C4-2B (cell line): ENCODE results near the gene H19.

Experiments used
- H3K27ac ChIP-seq: fragments of 450-650 bp; 2 replicates; pipeline ENCODE4 v1.5.1; 2017
- CTCF ChIP-seq: fragments of 450-650 bp; conservative IDR thresholded peaks from 2 replicates; pipeline ENCODE4 v1.5.1; 2017; ENCODE audit warnings: mild to moderate bottlenecking
- ZFX ChIP-seq: fragments of 450-650 bp; IDR thresholded peaks from 2 replicates; pipeline ENCODE4 v1.6.1; 2017

Gene H19

GRCh38 chr11:1969776-1970175 lies 27.9 kb downstream of the H19 start:
- TF ChIP-seq ZFX (no peak), CTCF (no peak)
- no peak overlapping the region for H3K27ac ChIP-seq

GRCh38 chr11:1969035-1969434 lies 28.6 kb downstream of the H19 start:
- no peak overlapping the region for H3K27ac ChIP-seq
- TF ChIP-seq CTCF = no peak
- no peak for TF ChIP-seq ZFX

DNA sequence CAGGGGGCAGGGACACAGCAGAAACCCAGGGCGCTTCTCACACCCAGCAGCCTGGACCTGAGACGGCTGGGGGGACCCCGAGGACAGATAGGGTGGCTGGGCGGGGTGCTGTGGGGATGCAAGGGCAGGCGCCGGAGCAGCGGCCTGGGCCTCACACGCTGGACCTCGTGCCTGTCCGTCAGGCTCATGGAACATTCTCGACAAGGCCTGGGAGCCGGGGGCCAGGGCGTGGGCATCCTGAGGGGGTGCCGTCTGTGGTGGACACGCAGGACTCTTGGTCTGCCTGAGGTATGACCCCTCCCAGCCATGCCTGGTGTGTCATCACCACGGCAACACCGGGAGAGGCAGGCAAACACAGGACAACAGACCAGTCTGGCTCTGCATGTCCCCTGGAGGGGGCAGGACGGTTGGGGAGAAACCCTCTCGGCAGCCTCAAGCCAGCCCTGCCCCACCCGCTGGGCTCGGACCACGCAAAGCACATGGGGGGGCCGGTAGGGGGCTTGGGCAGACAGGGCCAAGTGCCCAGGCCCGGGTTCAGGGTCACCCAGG lies 29.1 kb downstream of the H19 start:
- no peak for TF ChIP-seq CTCF
- no peak for TF ChIP-seq ZFX
- no peak overlapping the region for H3K27ac ChIP-seq

DNA sequence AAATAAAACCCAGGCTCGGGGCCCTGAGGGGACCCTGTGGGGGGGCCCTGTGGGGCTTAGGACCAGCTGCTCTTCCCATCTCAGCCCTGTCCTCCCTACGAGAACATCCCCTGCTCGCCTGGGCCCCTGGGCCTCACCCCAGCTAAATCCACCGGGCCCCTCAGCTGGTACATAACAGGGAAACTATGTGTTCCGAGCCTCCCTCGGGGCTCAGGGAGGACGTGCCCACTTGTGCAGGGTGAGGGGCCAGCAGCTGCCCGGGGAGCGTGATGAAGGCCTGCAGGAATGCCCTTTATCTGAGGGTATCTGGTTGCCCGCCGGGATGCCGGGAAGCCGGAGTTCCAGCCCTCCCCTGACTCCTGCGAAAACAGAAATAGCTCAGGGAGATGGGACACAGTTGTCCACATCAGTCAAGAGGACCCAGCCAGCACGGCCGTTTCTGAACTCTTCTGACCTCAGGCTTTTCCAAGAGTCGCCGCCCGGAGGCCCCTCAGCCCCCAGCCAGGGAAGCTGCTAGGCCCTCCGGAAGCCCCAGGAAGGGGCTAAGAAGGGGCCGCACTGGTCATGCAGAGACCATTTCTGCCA lies 29.9 kb downstream of the H19 start:
- no peak overlapping the region for H3K27ac ChIP-seq
- TF ChIP-seq ZFX = no peak
- no peak for TF ChIP-seq CTCF

DNA sequence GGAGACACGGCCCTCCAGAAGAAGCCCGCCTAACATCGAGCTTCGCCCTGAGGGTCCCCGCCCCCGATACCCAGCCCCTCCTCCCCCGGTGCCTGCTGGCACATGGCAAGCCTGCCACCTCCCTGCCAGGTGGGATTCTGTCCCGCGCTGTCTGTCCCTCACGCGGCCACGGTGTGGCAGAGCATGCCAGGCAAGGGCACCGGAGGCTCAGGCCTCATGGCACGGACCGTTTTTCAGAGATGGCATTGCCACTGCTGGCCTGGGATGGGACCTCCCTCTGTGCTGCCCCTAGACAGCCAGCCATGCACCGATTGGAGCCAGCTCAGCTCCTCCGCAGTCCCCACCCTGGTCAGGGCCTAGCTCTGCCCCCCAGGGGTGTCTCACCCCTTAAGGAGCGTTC lies 31.1 kb downstream of the H19 start:
- TF ChIP-seq CTCF (no peak), ZFX (no peak)
- no peak overlapping the region for H3K27ac ChIP-seq

GRCh38 chr11:1964955-1965354 lies 32.7 kb downstream of the H19 start:
- TF ChIP-seq ZFX = no peak
- TF ChIP-seq CTCF = no peak
- no peak overlapping the region for H3K27ac ChIP-seq

- no peak overlapping the region for H3K27ac ChIP-seq
- TF ChIP-seq ZFX = no peak
- TF ChIP-seq CTCF = no peak
Measured at GRCh38 chr11:1964348-1964747, 33.3 kb downstream of the H19 start.
